H1 (cell line): Measurements from ENCODE around the gene GOSR1.

Experiments
- BRCA1 ChIP-seq: IDR thresholded peaks from 2 replicates; pipeline ENCODE4 v1.6.1; 2012; ENCODE audit warnings: low read depth, low read length, improper control_type of control experiment
- JUN ChIP-seq: IDR thresholded peaks from 2 replicates; pipeline ENCODE4 v1.6.1; 2011; ENCODE audit warnings: low read depth, mild to moderate bottlenecking, improper control_type of control experiment, low read length

GRCh38 chr17:30493780-30494179 lies 16.6 kb downstream of the GOSR1 start:
- TF ChIP-seq JUN (no peak), BRCA1 (no peak)
